HepG2 (cell line): Measurements from ENCODE around the gene ZNRD2. TPM values are rescaled to one million over a fixed set of nuclear protein-coding genes. Genes with fewer than 3 reads are reported as not detected.

Experiments used
- AGO1 ChIP-seq: fragments of 200-400 bp; formaldehyde crosslinking; IDR thresholded peaks from 2 replicates; pipeline ENCODE4 v1.6.1; 2017; ENCODE audit warnings: mild to moderate bottlenecking, low read depth, low read length, moderate library complexity; ENCODE audit not compliant: poor library complexity, severe bottlenecking
- ASH2L ChIP-seq: fragments of 300-600, 200-600 bp; sonication (generic); IDR thresholded peaks from 2 replicates; pipeline ENCODE4 v1.7.0; 2017; ENCODE audit warnings: low read depth, mild to moderate bottlenecking, moderate library complexity, mixed read lengths, low read length; ENCODE audit not compliant: insufficient read length
- CCAR2 ChIP-seq: fragments of 200-400 bp; formaldehyde crosslinking; optimal IDR thresholded peaks from 2 replicates; pipeline ENCODE3; 2018; ENCODE audit warnings: low read depth, mild to moderate bottlenecking, low read length, moderate library complexity
- E2F5 ChIP-seq: sonication (generic); formaldehyde crosslinking; conservative IDR thresholded peaks from 2 replicates; pipeline ENCODE4 v1.4.0; 2020; ENCODE audit warnings: missing genetic modification reagents
- HMGXB4 ChIP-seq, 2 experiments: sonication (generic) in 1 of 2; formaldehyde crosslinking in 1 of 2; IDR thresholded peaks; 2 replicates each; pipeline versions ENCODE4 v1.4.0 to v1.6.1; 2018 to 2020; ENCODE audit warnings: missing genetic modification reagents in 2 of 2, borderline replicate concordance in 1 of 2, low read depth in 1 of 2, mild to moderate bottlenecking in 1 of 2, missing biosample characterization in 1 of 2
- HNRNPL ChIP-seq: fragments of 200-400 bp; formaldehyde crosslinking; IDR thresholded peaks from 2 replicates; pipeline ENCODE4 v1.6.1; 2017; ENCODE audit warnings: mild to moderate bottlenecking, low read depth, low read length
- THRA ChIP-seq: sonication (generic); formaldehyde crosslinking; IDR thresholded peaks from 2 replicates; pipeline ENCODE4 v1.4.0; 2020; ENCODE audit warnings: missing genetic modification reagents, borderline replicate concordance
- YEATS4 ChIP-seq: sonication (generic); formaldehyde crosslinking; IDR thresholded peaks from 2 replicates; pipeline ENCODE4 v1.4.0; 2020; ENCODE audit warnings: missing genetic modification reagents, borderline replicate concordance
- ZBTB33 ChIP-seq: sonication (generic); formaldehyde crosslinking; IDR thresholded peaks from 2 replicates; pipeline ENCODE4 v1.4.0; 2020; ENCODE audit warnings: missing genetic modification reagents
- ZGPAT ChIP-seq: IDR thresholded peaks from 2 replicates; pipeline ENCODE4 v1.6.1; 2016; ENCODE audit warnings: mild to moderate bottlenecking
- ZKSCAN8 ChIP-seq: IDR thresholded peaks from 2 replicates; pipeline ENCODE4 v1.6.1; 2016; ENCODE audit warnings: borderline replicate concordance, missing genetic modification reagents, missing compliant biosample characterization
- ZNF468 ChIP-seq: sonication (generic); formaldehyde crosslinking; IDR thresholded peaks from 2 replicates; pipeline ENCODE4 v1.8.0; 2022; ENCODE audit warnings: mild to moderate bottlenecking, moderate library complexity, missing genetic modification reagents
- ZNF512B ChIP-seq: sonication (generic); formaldehyde crosslinking; IDR thresholded peaks from 2 replicates; pipeline ENCODE4 v1.5.1; 2020; ENCODE audit warnings: missing genetic modification reagents, mild to moderate bottlenecking, borderline replicate concordance
- polyA plus RNA-seq, 8 experiments: library from polyadenylated mRNA; depleted of rRNA in 3 of 8; stranded (reverse) in 7 of 8; unstranded in 1 of 8; fragments of >200 nt; fragmentation: Illumina TruSeq in 4 of 8; extraction: Trizol in 4 of 8; gene quantifications; 2 replicates each; pipeline versions ENCODE4 v1.2.1 to v1.2.3, GENCODE V29; 2011 to 2016; ENCODE audit warnings: low read depth in 4 of 8, missing spikeins in 1 of 8, mixed read lengths in 1 of 8; ENCODE audit not compliant: insufficient read depth in 1 of 8
- total RNA-seq, 5 experiments: library from RNA; depleted of rRNA; stranded (reverse); fragments of >200 nt; fragmentation: Illumina TruSeq; extraction: Trizol; gene quantifications; 2 replicates each; pipeline ENCODE4 v1.2.3, GENCODE V29; 2016; ENCODE audit warnings: low read depth in 1 of 5

The ZNRD2 gene
- total and polyA plus RNA-seq, 2 of the 13 experiments (the other 11 are each of a cell fraction or from before 2014, with no cell fraction given): 29.2 to 34.0 TPM

GRCh38 chr11:65555693-65556231 lies 14.5 kb upstream of the ZNRD2 start (continued):
- no peak for TF ChIP-seq ZNF512B (CRISPR knock-in tag)
- no peak for TF ChIP-seq ASH2L
- no peak for TF ChIP-seq YEATS4 (CRISPR knock-in tag)
- no peak for TF ChIP-seq E2F5
- TF ChIP-seq ZBTB33 (CRISPR knock-in tag): peak; percentile 12; the same call in 1 of the 2 replicates
- no peak for TF ChIP-seq ZKSCAN8
- TF ChIP-seq HNRNPL: peak; percentile 92
- TF ChIP-seq THRA (CRISPR knock-in tag): 0 out of 2 replicates have a peak, but pooled peaks have one; percentile 30
- no peak for TF ChIP-seq AGO1
- TF ChIP-seq ZNF468 (CRISPR knock-in tag): 0 out of 2 replicates have a peak, but pooled peaks have one; percentile 38
- TF ChIP-seq ZGPAT (CRISPR knock-in tag): peak; percentile 72
- TF ChIP-seq CCAR2: no peak
- TF ChIP-seq HMGXB4 (CRISPR knock-in tag; IDR thresholded peaks at IDR 0.05; ENCODE audit: borderline replicate concordance in 1 of 2, low read depth in 1 of 2): peak in 1 of 2 experiments; percentile 31; a peak in 1 of 4 replicates
